Measurements from ENCODE around the gene SNAP91. TPM values are rescaled to one million over a fixed set of nuclear protein-coding genes. Genes with fewer than 3 reads are reported as not detected.

The SNAP91 gene
- total and polyA plus RNA-seq, 8 donors, result 0.51 to 8.8 (median 1.9) TPM

- Histone ChIP-seq H3K4me1 (no peaks in the 10 kb centered on the region), H3K9me3 (no peaks in the 10 kb centered on the region), H3K36me3 (no peaks in the 10 kb centered on the region), H3K4me3 (no peak overlapping the region), H3K27me3 (no peaks in the 10 kb centered on the region), H3K27ac (no peak overlapping the region)
- WGBS, 2 donors, result 16 to 29% methylated on average over 1 of the region's 1 CpG
- ATAC-seq, result no peak
- DNase-seq, result no peak
- no peak for FAIRE-seq
- TF ChIP-seq CTCF (IDR thresholded peaks at IDR 0.05), result no peak
- intact Hi-C loops (cut with DNase I), result no loop called here
Measured at GRCh38 chr6:83702077-83702476, 6.8 kb downstream of the SNAP91 start.

GRCh38 chr6:83696674-83697073 is 12.2 kb downstream of the SNAP91 start:
- no peak for DNase-seq
- H3K27ac ChIP-seq, result no peak overlapping the region
- no peaks in the 10 kb centered on the region for H3K4me1 ChIP-seq
- FAIRE-seq, result no peak
- no peaks in the 10 kb centered on the region for H3K36me3 ChIP-seq
- no peaks in the 10 kb centered on the region for H3K27me3 ChIP-seq
- no peak overlapping the region for H3K4me3 ChIP-seq
- no peak for TF ChIP-seq CTCF (IDR thresholded peaks at IDR 0.05)
- intact Hi-C loops (cut with DNase I), result no loop called here
- ATAC-seq, result no peak
- 65 to 83% methylated on average over 1 of the region's 1 CpG for WGBS, 2 donors
- H3K9me3 ChIP-seq, result no peaks in the 10 kb centered on the region

GRCh38 chr6:83685481-83685880 is 23.4 kb downstream of the SNAP91 start:
- DNase-seq, result no peak
- intact Hi-C loops (cut with DNase I), result no loop called here
- Histone ChIP-seq H3K27me3 (no peaks in the 10 kb centered on the region), H3K36me3 (no peaks in the 10 kb centered on the region), H3K27ac (no peak overlapping the region), H3K4me3 (no peak overlapping the region), H3K4me1 (no peaks in the 10 kb centered on the region), H3K9me3 (no peaks in the 10 kb centered on the region)
- ATAC-seq, result no peak
- 71 to 81% methylated on average over 3 of the region's 3 CpGs for WGBS, 2 donors
- no peak for FAIRE-seq
- no peak for TF ChIP-seq CTCF (IDR thresholded peaks at IDR 0.05)

- ATAC-seq (no peak), DNase-seq (no peak), FAIRE-seq (no peak)
- H3K27me3 ChIP-seq, result no peaks in the 10 kb centered on the region
- H3K4me1 ChIP-seq, result no peaks in the 10 kb centered on the region
- no peak overlapping the region for H3K27ac ChIP-seq
- TF ChIP-seq CTCF (IDR thresholded peaks at IDR 0.05), result no peak
- H3K36me3 ChIP-seq, result no peaks in the 10 kb centered on the region
- H3K9me3 ChIP-seq, result no peaks in the 10 kb centered on the region
- intact Hi-C loops (cut with DNase I), result no loop called here
- H3K4me3 ChIP-seq, result no peak overlapping the region
Measured at GRCh38 chr6:83677791-83678190, 31.1 kb downstream of the SNAP91 start.

- no peaks in the 10 kb centered on the region for H3K27me3 ChIP-seq
- H3K4me1 ChIP-seq, result no peaks in the 10 kb centered on the region
- no peaks in the 10 kb centered on the region for H3K36me3 ChIP-seq
- 80 to 86% methylated on average over 7 of the region's 7 CpGs for WGBS, 2 donors
- no peak overlapping the region for H3K4me3 ChIP-seq
- DNase-seq (peak in 1 of 6 donors; percentile 35), FAIRE-seq (no peak), ATAC-seq (no peak)
- no peaks in the 10 kb centered on the region for H3K9me3 ChIP-seq
- no peak for TF ChIP-seq CTCF (IDR thresholded peaks at IDR 0.05)
- intact Hi-C loops (cut with DNase I), result no loop called here
- no peak overlapping the region for H3K27ac ChIP-seq
Measured at GRCh38 chr6:83637953-83638352, 70.9 kb downstream of the SNAP91 start.

All from pancreas (tissue), 10 donors.